Measurements from ENCODE around the gene ZNF107.

GRCh38 chr7:64633401-64633800 lies 32.5 kb upstream of the ZNF107 start:
- no peak for TF ChIP-seq POLR2A (IDR thresholded peaks at IDR 0.05)
- TF ChIP-seq CTCF (IDR thresholded peaks at IDR 0.05): no peak

All from testis (tissue), 2 donors.